H9 (cell line): ENCODE measurements around the gene CTRL. TPM values are rescaled to one million over a fixed set of nuclear protein-coding genes. Genes with fewer than 3 reads are reported as not detected.

Experiments
- DNase-seq: peaks from one replicate; pipeline ENCODE4 v3.0.0-alpha.2; 2017
- H2AFZ ChIP-seq: one replicate; pipeline ENCODE4 v1.6.1; 2013; ENCODE audit warnings: mild to moderate bottlenecking, low read length, control low read depth, moderate library complexity
- H2AK5ac ChIP-seq: 2 replicates; pipeline ENCODE4 v1.6.1; 2013; ENCODE audit warnings: low read length, control low read depth, mixed read lengths; ENCODE audit not compliant: insufficient read length
- H2BK120ac ChIP-seq: one replicate; pipeline ENCODE4 v1.6.1; 2013; ENCODE audit warnings: low read depth, mild to moderate bottlenecking, low read length, control low read depth, inconsistent platforms; ENCODE audit not compliant: poor library complexity, severe bottlenecking
- H2BK12ac ChIP-seq: 2 replicates; pipeline ENCODE4 v1.6.1; 2013; ENCODE audit warnings: low read length, control low read depth, mixed read lengths, low read depth; ENCODE audit not compliant: insufficient read length
- H2BK15ac ChIP-seq: 2 replicates; pipeline ENCODE4 v1.6.1; 2013; ENCODE audit warnings: low read depth, low read length, control low read depth
- H2BK20ac ChIP-seq: one replicate; pipeline ENCODE4 v1.6.1; 2013; ENCODE audit warnings: low read depth, mild to moderate bottlenecking, low read length, control low read depth, inconsistent platforms; ENCODE audit not compliant: poor library complexity, severe bottlenecking
- H2BK5ac ChIP-seq: 2 replicates; pipeline ENCODE4 v1.6.1; 2013; ENCODE audit warnings: low read length, control low read depth, mixed read lengths; ENCODE audit not compliant: insufficient read length
- H3K14ac ChIP-seq: 2 replicates; pipeline ENCODE4 v1.6.1; 2013; ENCODE audit warnings: low read length, control low read depth; ENCODE audit not compliant: insufficient read depth
- H3K18ac ChIP-seq: 2 replicates; pipeline ENCODE4 v1.6.1; 2013; ENCODE audit warnings: low read depth, mild to moderate bottlenecking, mixed read lengths, low read length, control low read depth; ENCODE audit not compliant: insufficient read length
- H3K23ac ChIP-seq: 2 replicates; pipeline ENCODE4 v1.6.1; 2013; ENCODE audit warnings: low read length, control low read depth, mixed read lengths, low read depth; ENCODE audit not compliant: insufficient read length
- H3K23me2 ChIP-seq: 2 replicates; pipeline ENCODE4 v1.6.1; 2013; ENCODE audit warnings: low read depth, mild to moderate bottlenecking, mixed read lengths, low read length, control low read depth; ENCODE audit not compliant: insufficient read length, poor library complexity, severe bottlenecking
- H3K27ac ChIP-seq: 2 replicates; pipeline ENCODE4 v1.5.1; 2013; ENCODE audit warnings: low read length, control low read depth, mixed read lengths, low read depth; ENCODE audit not compliant: insufficient read length
- H3K27me3 ChIP-seq: 2 replicates; pipeline ENCODE4 v1.6.1; 2013; ENCODE audit warnings: low read length, control low read depth, inconsistent platforms; ENCODE audit not compliant: insufficient read depth
- H3K4ac ChIP-seq: 2 replicates; pipeline ENCODE4 v1.6.1; 2013; ENCODE audit warnings: low read depth, mild to moderate bottlenecking, control low read depth, inconsistent platforms, low read length, moderate library complexity
- H3K4me1 ChIP-seq: 2 replicates; pipeline ENCODE4 v1.6.1; 2013; ENCODE audit warnings: low read length, control low read depth, inconsistent platforms; ENCODE audit not compliant: insufficient read depth
- H3K4me2 ChIP-seq: 2 replicates; pipeline ENCODE4 v1.6.1; 2013; ENCODE audit warnings: low read length, control low read depth, mixed read lengths; ENCODE audit not compliant: insufficient read length, insufficient read depth
- H3K56ac ChIP-seq: 2 replicates; pipeline ENCODE4 v1.6.1; 2013; ENCODE audit warnings: low read depth, mild to moderate bottlenecking, mixed read lengths, low read length, control low read depth; ENCODE audit not compliant: insufficient read length
- H3K79me1 ChIP-seq: 2 replicates; pipeline ENCODE4 v1.6.1; 2013; ENCODE audit warnings: low read depth, mild to moderate bottlenecking, moderate library complexity, low read length, control low read depth, inconsistent platforms; ENCODE audit not compliant: insufficient read depth, poor library complexity, severe bottlenecking
- H3K79me2 ChIP-seq: 2 replicates; pipeline ENCODE4 v1.6.1; 2013; ENCODE audit warnings: low read length, control low read depth, inconsistent platforms; ENCODE audit not compliant: insufficient read depth
- H3K9ac ChIP-seq: 2 replicates; pipeline ENCODE4 v1.6.1; 2013; ENCODE audit warnings: low read length, control low read depth, mixed read lengths; ENCODE audit not compliant: insufficient read length; ENCODE audit errors: extremely low read depth
- H3K9me3 ChIP-seq: one replicate; pipeline ENCODE4 v1.6.1; 2013; ENCODE audit warnings: low read depth, low read length, inconsistent platforms; ENCODE audit not compliant: control insufficient read depth
- H3T11ph ChIP-seq: one replicate; pipeline ENCODE4 v1.6.1; 2013; ENCODE audit warnings: mild to moderate bottlenecking, low read length, control low read depth, inconsistent platforms
- H4K20me1 ChIP-seq: one replicate; pipeline ENCODE4 v1.6.1; 2013; ENCODE audit not compliant: control insufficient read depth, insufficient read length, insufficient read depth
- H4K5ac ChIP-seq: 2 replicates; pipeline ENCODE4 v1.6.1; 2013; ENCODE audit warnings: low read depth, mild to moderate bottlenecking, mixed read lengths, low read length, control low read depth; ENCODE audit not compliant: insufficient read length
- H4K8ac ChIP-seq: replicated peaks from 2 replicates; pipeline ENCODE4 v1.6.1; 2013; ENCODE audit warnings: low read length, control low read depth, mixed read lengths, low read depth; ENCODE audit not compliant: insufficient read length
- H4K91ac ChIP-seq: 2 replicates; pipeline ENCODE4 v1.6.1; 2013; ENCODE audit warnings: low read depth, mild to moderate bottlenecking, moderate library complexity, mixed read lengths, low read length, control low read depth; ENCODE audit not compliant: insufficient read length
- H3K27ac Mint-ChIP-seq, 3 experiments: 2 replicates in 2 of 3; 3 replicates in 1 of 3; pipeline ENCODE4 v1.8.0; 2020 to 2021; ENCODE audit warnings: mixed read lengths in 3 of 3, mild to moderate bottlenecking in 1 of 3, moderate library complexity in 1 of 3
- H3K27me3 Mint-ChIP-seq: 2 replicates; pipeline ENCODE4 v1.8.0; 2021; ENCODE audit warnings: low read depth, mild to moderate bottlenecking, moderate library complexity, mixed read lengths
- H3K36me3 Mint-ChIP-seq, 3 experiments: 2 replicates in 2 of 3; 3 replicates in 1 of 3; pipeline ENCODE4 v1.8.0; 2020 to 2021; ENCODE audit warnings: low read depth in 3 of 3, mixed read lengths in 3 of 3; ENCODE audit not compliant: insufficient read depth in 1 of 3
- H3K4me1 Mint-ChIP-seq, 2 experiments: 2 replicates each; pipeline ENCODE4 v1.8.0; 2020; ENCODE audit warnings: mixed read lengths in 2 of 2
- H3K4me3 Mint-ChIP-seq, 2 experiments: 2 replicates in 1 of 2; 3 replicates in 1 of 2; pipeline ENCODE4 v1.8.0; 2020 to 2021; ENCODE audit warnings: mild to moderate bottlenecking in 2 of 2, mixed read lengths in 2 of 2, moderate library complexity in 1 of 2
- H3K9me3 Mint-ChIP-seq, 2 experiments: 2 replicates in 1 of 2; 3 replicates in 1 of 2; pipeline ENCODE4 v1.8.0; 2020; ENCODE audit warnings: mild to moderate bottlenecking in 2 of 2, mixed read lengths in 2 of 2, moderate library complexity in 1 of 2
- WGBS: extraction: QIAGEN DNeasy Blood & Tissue Kit; methylation state at CpG from one replicate; pipeline ENCODE4 v1.1.7; 2013; ENCODE audit warnings: missing lambda C conversion rate, low lambda C conversion rate, mixed read lengths; ENCODE audit not compliant: insufficient read length; ENCODE audit errors: extremely low coverage; 5-methylcytosine and 5-hydroxymethylcytosine counted together
- total RNA-seq: library from RNA; stranded (reverse); gene quantifications from 2 replicates; pipeline ENCODE4 v1.2.1, GENCODE V29; 2021
- TF ChIP-seq, protein P1 (sequence below): fragments of 200-600 bp; sonication (generic); conservative IDR thresholded peaks from 3 replicates; pipeline ENCODE4 v1.8.0; 2021; ENCODE audit warnings: antibody characterized with exemption, mild to moderate bottlenecking

CTRL gene
- total RNA-seq, 1 experiment from 2014 or later = 2.7 TPM

- no peaks in the 10 kb centered on the region; the same call in 1 of the 2 replicates for H3K79me2 ChIP-seq
- no CpG with 5 or more reads among the region's 2 CpGs for WGBS
Observed at GRCh38 chr16:67963292-67963661, 31.6 kb upstream of the CTRL start.

More at GRCh38 chr16:67963292-67963661, 31.6 kb upstream of the CTRL start:
- Histone ChIP-seq H3K56ac (no peak overlapping the region), H3K9ac (no peak overlapping the region), H4K8ac (no peak overlapping the region), H3K27ac (no peak overlapping the region), H2AFZ (no peak overlapping the region), H3K23ac (no peak overlapping the region), H2BK12ac (no peak overlapping the region), H3K9me3 (no peaks in the 10 kb centered on the region), H3K27me3 (no peaks in the 10 kb centered on the region), H3K4ac (no peak overlapping the region), H3K18ac (no peak overlapping the region), H2AK5ac (no peak overlapping the region), H2BK120ac (no peak overlapping the region), H3K23me2 (peaks cover 3% of the 10 kb centered on the region), H2BK5ac (no peak overlapping the region), H2BK15ac (no peak overlapping the region), H4K91ac (no peak overlapping the region), H2BK20ac (no peak overlapping the region), H3K4me1 (peaks cover 5% of the 10 kb centered on the region; the same call in 1 of the 2 replicates), H3K79me1 (peaks cover 4% of the 10 kb centered on the region), H4K5ac (no peak overlapping the region), H4K20me1 (peaks cover 3% of the 10 kb centered on the region), H3T11ph (no peak overlapping the region), H3K4me2 (no peak overlapping the region), H3K14ac (no peak overlapping the region)
- no peak for DNase-seq
- Mint-ChIP-seq H3K9me3 (no peaks in the 10 kb centered on the region), H3K27ac (no peak overlapping the region), H3K4me3 (no peak overlapping the region), H3K36me3 (peaks cover 11 to 62% (median 28%) of the 10 kb centered on the region in 3 experiments), H3K27me3 (no peaks in the 10 kb centered on the region), H3K4me1 (peaks cover 29 to 36% of the 10 kb centered on the region in 2 experiments)
- TF ChIP-seq, protein P1, sequence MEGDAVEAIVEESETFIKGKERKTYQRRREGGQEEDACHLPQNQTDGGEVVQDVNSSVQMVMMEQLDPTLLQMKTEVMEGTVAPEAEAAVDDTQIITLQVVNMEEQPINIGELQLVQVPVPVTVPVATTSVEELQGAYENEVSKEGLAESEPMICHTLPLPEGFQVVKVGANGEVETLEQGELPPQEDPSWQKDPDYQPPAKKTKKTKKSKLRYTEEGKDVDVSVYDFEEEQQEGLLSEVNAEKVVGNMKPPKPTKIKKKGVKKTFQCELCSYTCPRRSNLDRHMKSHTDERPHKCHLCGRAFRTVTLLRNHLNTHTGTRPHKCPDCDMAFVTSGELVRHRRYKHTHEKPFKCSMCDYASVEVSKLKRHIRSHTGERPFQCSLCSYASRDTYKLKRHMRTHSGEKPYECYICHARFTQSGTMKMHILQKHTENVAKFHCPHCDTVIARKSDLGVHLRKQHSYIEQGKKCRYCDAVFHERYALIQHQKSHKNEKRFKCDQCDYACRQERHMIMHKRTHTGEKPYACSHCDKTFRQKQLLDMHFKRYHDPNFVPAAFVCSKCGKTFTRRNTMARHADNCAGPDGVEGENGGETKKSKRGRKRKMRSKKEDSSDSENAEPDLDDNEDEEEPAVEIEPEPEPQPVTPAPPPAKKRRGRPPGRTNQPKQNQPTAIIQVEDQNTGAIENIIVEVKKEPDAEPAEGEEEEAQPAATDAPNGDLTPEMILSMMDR = no peak
